ENCODE results near the gene MSANTD3.

DNA sequence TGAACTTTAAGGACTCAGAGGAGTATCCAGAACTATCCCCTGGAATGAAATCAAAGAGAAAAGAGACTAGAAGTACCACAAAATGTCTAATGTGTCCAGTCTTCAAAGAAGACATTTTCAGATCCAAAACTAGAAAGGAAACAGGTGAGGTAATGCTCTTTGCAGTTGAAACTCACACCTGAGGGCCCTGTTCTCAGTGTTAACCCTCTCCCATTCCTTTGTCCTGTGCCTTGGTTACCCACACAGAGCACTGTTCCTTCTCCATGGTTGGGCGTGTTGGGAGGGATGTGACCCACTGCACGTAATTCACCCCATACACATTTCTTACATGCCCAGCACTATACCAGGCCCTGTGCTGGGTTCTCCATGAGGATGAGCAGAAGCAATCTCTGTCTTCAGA is 21.3 kb downstream of the MSANTD3 start:
- TF ChIP-seq FOXK2 (IDR thresholded peaks at IDR 0.05) (no peak), SP1 (IDR thresholded peaks at IDR 0.05) (no peak), SUZ12 (IDR thresholded peaks at IDR 0.05) (no peak), ELF4 (IDR thresholded peaks at IDR 0.05) (no peak), FOXM1 (IDR thresholded peaks at IDR 0.05; ENCODE audit: borderline replicate concordance) (no peak), FOXA1 (IDR thresholded peaks at IDR 0.05) (no peak), NFRKB (IDR thresholded peaks at IDR 0.05) (no peak), LEF1 (IDR thresholded peaks at IDR 0.05; ENCODE audit: borderline replicate concordance) (no peak), ARNT (IDR thresholded peaks at IDR 0.05) (no peak), HDGF (IDR thresholded peaks at IDR 0.05; ENCODE audit: borderline replicate concordance) (no peak), L3MBTL2 (conservative IDR thresholded peaks at IDR 0.05) (no peak), TARDBP (IDR thresholded peaks at IDR 0.05) (no peak), ZNF384 (IDR thresholded peaks at IDR 0.05) (no peak)
- TF ChIP-seq, protein P1, sequence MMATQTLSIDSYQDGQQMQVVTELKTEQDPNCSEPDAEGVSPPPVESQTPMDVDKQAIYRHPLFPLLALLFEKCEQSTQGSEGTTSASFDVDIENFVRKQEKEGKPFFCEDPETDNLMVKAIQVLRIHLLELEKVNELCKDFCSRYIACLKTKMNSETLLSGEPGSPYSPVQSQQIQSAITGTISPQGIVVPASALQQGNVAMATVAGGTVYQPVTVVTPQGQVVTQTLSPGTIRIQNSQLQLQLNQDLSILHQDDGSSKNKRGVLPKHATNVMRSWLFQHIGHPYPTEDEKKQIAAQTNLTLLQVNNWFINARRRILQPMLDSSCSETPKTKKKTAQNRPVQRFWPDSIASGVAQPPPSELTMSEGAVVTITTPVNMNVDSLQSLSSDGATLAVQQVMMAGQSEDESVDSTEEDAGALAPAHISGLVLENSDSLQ (IDR thresholded peaks at IDR 0.05) = no peak

Data from HEK293T (cell line).